GM21717 (cell line): ENCODE data around the gene POLR2C.
"Not testable (repeated sequence)": the region's sequence is repeated elsewhere in the genome, so short reads cannot be mapped to it uniquely, and the experiment has no call there.

Source experiments
- ATAC-seq: cut with Tn5 transposase; IDR thresholded peaks from one replicate; pipeline ENCODE4 v1.9.1; 2021; ENCODE audit warnings: mild to moderate bottlenecking, moderate library complexity; ENCODE audit not compliant: unreplicated experiment

POLR2C gene

DNA sequence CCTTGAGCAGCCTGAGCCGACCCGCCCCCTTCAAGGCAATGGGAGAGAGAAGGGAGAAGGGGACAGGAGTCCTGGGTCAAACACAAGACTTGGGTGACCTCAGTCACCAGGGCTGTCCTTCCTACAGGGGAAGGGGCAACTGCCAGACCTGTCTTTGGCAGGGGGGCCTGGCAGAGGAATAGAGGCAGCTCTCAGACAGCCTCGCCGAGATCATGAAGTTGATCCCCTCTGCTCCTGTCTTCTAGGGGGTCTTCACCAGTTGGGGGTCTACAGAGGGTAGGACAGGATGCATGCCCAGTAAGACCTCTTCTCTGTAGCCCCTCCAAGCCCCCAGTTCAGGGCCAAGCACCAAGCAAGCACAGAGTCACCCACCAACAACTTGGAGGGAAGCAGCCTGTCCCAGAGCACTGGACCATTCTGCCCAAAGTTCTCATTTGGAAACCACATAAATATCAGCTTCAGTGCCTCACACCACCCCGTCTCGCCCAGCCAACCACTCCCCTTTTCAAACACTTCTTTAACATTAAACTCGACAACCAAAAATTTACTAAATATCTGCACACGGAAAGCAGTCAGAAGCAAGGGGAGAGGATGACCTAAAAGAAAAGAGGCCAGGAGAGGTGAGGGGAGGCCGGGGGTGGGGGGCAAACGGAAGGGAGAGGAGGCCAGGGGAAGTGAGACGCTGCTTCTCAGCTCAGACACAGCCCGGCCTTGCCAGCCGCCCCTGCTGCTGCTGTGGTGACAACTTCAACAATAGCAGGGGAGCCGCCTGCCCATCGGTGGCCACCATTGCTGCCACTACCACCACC lies 16.1 kb downstream of the POLR2C start:
- no peak for ATAC-seq

DNA sequence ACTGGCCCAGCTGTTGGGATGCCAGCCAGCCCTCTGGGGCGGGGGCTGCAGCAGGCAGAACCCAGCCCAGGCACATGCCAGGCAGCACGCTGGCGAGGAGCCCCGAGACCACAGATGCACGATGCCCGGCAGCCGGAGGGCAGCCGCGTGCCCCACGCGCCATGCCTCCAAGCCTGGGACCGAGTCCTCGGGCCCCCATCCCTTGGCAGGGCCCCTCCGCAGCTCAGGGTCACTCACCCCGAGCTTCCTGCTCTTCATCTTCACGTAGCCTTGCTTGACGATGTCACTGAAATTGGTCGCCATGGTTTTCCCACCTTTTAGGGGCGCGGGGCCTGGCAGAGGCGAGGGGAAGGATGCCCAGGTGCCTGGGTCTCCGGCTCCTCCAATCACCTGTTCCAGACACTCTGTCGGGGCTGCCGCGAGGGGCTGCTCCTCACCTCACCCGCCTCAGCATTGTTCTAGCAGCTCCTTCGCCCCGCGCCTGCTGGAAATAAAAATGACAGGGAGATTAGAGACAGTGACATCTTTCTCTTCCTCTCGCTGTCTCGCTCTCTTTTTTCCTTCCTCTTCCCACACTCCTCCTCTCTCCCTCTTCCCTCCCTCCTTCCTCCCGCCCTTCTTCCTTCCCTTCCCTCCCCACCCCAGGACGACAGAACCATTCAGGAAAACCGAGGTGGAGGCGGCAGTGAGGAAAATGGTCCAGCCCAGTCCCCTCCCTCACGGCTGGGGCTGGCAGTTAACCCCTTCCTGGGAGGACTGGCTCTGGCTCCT lies 16.9 kb downstream of the POLR2C start:
- no peak for ATAC-seq

DNA sequence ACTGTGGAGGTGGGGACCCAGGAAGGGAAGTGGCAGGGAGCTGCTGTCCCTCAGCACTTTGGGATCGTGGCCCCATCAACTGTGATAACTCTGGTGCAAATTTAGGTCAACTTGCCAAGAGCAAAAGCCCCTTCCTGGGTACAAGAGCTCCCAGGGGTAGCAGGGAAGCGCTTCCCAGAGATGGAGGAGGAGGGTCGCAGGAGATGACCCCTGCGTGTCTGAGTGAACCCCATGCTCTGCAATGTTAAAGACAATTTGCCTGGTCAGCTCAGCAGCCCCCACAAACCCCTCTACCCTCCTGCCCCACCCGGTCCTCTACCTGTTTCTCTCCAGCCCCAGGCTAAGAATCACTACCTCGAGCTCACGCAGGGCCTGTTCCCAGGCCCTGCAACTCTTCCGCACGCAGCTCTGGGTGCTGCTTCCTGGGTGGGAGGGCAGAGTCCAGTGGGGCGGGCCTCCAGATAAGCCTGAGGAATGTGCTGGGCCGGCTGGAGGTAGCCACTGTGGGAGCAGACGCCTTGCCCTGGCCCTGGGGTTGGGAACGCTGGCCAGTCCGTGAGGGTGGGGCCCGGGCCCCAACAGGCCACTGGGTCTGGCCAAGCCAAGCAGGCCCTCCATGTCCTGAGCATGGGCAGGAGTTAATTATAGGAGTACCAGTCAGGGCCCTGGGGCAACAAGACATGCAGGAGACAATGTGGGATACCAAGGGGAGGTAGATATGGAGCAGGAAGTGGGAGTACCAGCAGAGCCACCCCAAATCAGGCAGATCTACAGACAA lies 17.7 kb downstream of the POLR2C start:
- no peak for ATAC-seq

DNA sequence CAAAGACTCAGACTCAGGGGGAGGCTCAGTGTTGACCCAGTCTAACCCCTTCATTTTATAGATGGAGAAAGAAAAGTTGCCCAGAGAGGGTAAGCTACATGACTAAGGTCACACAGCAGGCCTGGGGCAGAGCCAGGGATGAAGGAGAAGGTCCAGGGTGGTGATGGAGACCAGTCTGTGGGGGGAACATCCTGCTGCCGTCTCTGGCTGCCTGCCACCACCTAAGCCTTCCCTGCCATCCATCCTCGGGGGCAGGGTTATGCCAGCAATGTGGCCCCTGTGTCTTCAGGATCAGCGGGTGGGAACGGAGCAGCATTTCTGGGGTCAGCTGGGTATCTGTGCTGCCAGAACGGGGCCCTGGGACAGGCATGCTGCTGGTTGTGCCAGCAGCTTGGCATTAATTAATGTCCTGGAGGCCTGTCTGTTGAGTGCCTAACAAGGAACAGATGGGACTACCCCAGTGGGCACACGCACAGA lies 18.3 kb downstream of the POLR2C start:
- ATAC-seq: no peak

DNA sequence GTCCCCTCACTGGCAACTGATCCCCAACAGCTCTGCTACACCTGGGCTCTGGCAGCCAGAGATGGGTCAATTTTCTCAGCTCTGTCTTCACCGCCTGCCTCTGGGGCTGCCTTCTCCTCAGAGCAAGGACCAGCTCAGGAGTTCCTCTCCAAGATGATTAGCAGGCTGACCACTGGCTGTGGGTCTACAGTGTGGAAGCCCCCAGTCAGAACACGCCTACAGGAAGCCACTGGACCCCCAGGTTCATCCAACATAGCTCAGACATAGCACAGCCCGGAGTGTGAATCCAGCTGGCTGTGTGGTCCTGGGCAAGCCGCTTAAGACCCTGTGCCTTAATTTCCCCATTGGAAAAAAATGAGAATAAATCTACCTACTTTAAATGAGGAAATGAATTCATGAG lies 18.9 kb downstream of the POLR2C start:
- ATAC-seq: no peak

DNA sequence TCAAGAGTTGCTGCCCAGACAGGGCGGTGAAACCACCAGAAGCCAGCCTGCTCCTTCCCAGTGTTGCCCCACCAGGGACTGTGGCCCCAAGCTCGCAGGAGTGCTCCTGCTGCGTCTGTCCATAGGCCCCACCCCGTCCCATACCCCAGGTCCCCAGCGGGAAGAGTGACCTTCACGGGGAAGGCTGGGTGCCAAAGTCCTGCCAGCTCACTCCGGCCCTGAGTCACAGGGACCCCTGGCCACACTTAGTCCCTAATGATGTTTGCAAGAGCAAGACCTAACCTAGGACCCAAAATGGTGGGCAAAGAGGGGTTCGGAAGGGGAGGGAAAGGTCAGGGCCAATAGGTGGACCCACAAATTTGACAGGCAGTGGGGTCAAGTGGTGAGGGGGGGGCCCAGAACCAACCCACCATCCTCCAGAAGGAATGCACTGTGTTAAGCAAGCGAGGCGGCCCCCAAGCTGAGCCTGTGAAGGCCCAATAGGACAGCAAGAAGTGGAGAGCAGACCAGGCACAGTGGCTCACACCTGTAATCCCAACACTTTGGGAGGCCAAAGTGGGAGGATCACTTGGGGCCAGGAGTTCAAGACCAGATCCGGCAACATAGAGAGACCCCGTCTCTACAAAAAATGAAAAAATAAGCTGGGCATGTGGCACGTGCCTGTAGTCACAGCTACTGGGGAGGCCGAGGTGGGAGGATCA lies 20.5 kb downstream of the POLR2C start:
- ATAC-seq: no peak

DNA sequence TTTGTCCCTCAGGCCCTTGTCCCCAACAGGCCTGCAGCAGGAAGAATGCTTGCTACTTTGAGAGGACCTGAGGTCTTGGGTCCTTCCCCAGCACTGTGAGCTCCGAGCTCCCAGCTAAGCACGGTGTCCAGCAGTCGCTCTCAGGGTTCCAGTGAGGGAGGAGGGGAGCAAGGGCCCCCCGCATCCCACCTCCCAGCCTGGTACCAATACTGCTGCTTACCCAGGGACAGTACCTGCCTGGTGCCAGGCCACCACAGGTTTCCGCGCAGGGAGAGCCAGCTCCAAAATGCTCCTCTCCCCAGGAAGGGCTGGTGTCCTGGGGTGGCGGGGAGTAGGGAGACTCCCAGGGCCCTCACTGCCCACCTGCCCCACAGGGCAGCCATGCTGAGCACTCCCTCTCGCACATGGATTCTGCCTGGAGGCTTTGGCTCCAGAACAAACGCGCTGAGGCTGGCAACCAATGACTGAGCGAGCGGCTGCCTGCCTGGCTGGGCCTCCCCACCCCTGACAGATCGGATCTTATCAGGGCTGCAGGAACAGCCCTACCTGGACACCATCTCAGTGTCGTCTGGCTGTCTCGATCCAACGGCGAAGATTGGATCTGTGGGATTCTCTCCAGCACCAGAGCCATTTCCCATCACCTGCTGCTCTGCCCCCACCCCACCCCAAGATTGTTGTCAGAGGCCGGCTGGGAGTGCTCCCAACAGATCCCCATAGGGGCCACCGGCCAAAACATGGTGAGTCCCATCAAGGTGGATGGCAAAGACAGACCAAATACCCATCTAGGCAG lies 21.4 kb downstream of the POLR2C start:
- no peak for ATAC-seq

DNA sequence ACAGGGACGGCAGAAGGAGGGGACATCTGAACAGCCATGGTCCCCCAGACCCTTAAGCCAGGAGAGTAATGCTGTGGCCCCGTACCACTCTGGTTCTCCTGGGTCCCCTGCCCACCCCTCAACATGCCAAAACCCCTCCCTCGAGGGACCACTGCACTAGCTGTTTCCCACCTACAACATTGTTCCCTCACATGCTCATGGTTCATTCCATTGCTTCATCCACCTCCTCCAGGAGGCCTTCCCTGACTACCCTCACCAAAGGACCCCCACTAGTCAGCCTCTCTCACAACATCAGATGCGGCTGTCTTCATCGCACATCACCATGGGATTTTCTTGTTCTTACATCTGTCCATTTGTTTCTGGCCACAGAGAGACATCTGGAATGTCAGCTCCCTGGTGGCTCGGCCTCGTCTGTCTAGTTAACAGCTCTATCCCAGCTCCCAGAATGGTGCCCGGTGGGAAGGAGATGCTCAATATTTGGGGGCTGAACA lies 22.1 kb downstream of the POLR2C start:
- no peak for ATAC-seq

DNA sequence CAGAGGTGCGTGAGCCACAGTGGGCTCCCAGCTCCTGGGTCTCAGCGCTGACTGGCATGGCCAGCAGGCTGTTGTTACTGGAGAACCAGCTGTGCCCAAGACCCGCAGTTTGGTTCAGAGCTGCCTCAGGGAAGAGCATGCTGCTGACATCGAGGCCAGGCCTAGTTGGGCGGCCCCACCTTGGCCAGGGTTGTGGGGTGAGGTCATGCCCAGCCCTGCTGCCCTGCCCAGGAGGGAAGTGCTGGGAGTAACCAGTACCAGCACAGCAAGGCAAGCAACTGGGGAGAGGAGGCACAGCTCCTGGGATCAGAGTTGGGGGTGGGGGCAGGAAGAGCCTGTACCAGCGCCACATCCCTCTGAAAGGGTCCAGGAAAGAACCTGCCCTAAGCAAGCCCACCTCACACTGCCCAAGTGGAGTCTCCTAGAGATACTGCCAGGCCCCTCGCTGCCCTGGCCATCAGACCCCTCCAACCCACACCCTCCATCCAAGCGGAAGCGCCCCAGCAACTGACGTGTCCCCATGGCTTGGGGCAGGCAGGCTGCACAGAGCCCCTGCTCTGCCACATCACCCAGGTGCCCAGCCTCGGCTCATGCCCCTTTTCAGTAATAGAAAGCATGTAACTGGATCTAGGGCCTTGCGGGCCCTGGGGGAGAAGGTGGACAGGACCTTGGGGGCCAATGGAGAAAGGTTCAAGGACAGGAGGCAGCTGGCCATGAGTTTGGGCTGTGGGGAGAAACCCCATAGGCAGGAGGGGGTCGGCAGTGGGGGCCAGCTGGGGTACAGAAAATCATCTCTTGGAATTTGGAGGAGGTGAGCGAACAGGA lies 22.8 kb downstream of the POLR2C start:
- ATAC-seq: no peak

DNA sequence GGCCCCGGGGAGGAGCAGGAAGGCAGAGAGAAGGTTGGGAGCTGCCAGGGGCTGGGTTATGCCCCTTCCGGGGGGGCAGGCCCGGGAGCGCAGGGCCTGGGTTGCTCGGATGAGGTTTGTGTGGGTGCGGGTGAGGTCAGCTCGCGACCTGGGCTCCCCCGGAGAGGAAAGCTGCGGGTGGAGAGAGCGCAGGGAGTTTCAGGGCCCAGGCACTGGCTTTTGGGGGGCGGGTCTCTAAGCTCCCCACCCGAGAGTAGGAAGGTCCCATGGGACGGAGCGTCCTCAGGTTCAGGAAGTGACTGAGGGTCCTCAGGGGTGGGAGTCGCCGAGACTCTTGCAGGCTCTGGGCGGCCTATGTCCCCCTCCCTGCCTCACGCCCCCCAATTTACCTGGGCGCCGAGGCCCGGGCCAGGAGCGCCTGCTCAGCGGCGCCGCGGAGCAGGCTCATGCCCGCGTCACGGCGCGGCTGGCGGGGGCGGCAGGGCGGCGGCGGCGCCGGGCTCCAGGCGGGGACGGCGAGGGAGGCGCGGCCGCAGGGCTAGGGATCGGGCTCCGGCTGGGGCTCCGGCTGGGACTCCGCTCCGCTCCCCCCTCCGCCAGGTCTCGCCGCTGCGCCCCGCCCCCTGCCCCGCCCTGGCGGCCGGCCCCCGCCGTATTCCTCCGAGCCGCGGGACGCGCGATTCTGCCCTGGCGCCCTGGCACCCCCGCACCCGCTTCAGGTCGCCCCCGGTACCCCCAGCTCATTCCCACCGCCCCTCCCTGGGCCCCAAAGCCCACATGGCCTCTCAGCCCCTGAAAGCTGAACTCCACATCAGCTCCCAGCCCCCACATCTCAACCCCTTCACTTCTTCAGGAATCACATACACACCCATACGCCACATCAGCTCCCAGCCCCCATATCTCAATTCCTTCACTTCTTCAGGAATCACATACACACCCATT lies 23.7 kb downstream of the POLR2C start, which contains the start of gene DOK4:
Gene DOK4 (minus strand): TSS at position 578 of the 942 bp plus-strand sequence. CDS start 6,986 bp downstream, outside the sequence.
- ATAC-seq: peak; percentile 79

DNA sequence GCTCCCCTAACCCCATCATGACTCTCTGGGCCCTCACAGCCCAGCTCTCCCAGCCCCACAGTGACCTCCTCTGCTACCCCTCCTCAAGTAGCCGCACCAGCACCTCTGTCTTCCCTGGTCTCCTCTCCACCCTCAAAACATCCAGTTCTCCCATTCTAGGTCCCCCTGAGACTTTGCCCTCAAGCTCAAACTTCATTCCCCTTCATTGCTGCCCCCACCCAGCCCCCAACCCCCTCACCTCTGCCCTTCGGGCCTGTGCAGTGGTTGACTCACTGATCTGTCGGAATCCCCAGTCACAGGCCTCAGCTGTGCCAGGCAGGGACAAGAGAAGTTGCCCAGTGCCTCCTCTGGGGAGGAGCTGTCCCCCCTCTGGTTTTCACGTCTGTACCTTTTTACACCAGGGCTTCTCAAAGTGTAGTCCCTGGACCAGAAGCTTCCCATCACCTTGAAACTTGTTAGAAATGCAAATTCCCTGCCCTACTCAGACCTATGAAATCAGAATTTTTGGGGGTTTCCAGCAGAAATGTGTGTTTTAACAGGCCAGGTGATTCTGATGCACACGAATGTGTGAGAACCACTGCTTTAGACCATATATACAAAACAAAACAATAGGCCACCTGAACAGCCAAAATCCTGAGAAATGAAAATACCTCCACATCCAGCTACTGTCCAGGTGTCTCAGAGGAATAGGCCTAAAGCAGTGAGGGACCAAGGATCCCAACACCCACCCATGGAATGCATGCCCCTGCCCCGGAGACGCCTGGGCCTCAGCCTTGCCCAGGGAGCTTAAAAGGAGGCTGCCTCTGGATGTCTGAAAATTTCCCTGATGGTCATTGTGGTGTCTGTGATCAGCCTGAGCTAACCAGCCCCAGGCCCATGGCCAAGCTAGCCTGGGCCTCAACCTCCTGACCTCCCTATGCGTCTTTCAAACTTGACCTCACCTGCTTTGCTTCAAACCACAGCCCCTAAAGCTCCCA lies 24.7 kb downstream of the POLR2C start:
- no peak for ATAC-seq

DNA sequence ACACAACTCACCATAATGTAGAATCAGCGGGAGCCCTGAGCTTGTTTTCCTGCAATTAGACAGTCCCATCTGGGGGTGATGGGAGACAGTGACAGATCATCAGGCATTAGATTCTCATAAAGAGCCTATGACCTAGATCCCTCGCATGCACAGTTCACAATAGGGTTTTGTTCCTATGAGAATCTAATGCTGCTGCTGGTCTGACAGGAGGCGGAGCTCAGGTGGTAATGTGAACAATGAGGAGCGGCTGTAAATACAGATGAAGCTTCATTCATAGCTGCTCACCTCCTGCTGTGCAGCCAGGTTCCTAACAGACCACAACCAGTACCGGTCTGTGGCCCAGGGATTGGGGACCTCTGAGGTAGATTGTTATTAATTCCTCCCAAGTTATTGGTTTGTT lies 26.8 kb downstream of the POLR2C start:
- ATAC-seq: no peak

DNA sequence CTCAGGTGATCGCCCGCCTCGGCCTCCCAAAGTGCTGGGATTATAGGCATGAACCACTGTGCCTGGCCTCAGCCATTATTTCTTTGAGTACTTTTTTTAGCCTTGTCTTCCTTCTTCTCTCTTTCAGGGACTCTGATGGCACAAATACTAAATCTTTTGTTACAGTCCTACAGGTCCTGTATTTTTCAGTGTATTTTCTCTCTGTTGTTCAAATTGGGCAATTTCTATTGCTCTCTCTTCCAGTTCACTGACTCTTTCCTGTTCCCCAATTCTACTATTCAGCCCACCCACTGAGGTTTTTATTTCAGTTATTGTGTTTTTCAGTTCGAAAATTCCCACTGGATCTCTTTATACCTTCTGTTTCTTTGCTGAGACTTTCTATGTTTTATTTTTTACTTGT lies 31.3 kb downstream of the POLR2C start:
- ATAC-seq: no peak

DNA sequence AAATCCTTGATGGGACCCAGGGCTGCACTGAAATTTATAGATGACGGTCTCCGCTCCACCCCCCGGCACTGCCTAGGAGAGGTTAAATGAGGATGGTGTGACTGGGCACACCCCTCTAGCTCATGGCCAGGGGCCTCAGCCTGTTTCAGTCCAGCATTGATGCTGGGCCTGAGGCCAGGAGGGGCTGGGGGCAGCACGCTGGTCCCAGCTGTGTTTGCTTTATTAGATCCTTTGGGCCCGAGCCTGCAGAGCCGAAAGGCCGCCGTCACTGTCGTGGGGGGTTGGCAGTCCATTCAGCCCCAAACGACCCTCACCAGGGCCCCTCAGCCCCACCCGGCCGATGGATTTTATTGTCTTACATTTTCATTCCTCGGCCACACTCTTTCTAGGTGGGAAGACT lies 34.6 kb downstream of the POLR2C start:
- no peak for ATAC-seq

DNA sequence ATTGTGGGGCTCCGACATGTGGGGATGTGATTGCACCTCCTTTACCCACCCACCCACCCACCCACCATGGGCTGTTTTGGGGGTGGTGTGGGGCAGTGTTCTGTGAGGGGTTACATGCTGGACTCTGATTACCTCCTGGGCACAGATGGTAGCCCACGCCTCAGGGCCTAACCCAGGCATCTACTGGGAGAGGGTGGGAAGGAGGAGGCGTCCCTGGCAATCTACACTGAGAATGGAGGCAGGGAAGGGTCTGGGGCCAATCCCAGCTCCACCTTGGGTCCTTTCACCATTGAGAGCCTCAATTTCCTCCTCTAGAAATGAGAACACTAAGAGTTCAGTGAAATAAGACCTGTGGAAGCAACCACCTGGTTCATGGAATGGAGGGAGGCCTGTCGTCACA lies 35.6 kb downstream of the POLR2C start:
- no peak for ATAC-seq

DNA sequence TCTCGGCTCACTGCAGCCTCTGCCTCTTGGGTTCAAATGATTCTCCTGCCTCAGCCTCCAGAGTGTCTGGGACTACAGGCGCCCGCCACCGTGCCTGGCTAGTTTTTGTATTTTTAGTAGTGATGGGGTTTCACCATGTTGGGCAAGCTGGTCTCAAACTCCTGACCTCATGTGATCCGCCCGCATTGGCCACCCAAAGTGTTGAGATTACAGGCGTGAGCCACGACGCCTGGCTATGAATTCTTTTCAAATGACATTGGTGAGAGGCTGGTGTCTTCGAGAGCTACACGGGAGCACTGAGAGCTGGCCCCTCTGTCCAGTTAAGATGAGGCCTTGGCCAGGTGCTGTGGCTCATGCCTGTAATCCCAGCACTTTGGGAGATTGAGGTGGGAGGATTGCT lies 37.5 kb downstream of the POLR2C start:
- ATAC-seq: not testable (repeated sequence)
